ENCODE data around the gene CAMTA1.

The CAMTA1 gene

DNA sequence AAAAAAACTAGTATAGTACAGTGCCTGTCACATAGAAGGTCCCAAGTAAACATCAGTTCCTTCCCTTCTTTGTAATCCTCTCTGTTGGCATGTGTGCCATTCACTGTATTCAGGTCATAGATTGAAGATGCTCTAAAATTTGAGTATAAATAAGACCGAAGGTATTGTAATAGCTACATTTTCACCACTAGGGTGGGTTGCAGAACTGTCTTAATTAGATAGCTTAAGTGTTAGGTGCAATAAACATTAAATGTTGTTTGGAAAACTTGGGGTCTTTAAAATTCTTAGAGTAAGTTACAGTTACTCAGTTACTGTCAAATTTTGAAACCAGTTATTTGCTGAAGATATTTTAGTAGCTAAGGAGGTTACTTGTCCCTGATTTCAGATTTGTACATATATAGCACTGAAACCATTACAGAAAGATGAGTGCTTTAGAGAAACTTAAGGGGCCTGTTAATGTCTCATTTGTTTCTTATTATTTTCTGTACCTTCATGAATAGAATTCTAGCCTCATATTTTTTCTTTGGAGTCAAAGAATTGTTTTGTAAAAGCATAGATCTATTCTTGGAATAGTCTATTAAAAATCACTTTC lies 1023.1 kb downstream of the CAMTA1 start:
- no peak for DNase-seq

DNA sequence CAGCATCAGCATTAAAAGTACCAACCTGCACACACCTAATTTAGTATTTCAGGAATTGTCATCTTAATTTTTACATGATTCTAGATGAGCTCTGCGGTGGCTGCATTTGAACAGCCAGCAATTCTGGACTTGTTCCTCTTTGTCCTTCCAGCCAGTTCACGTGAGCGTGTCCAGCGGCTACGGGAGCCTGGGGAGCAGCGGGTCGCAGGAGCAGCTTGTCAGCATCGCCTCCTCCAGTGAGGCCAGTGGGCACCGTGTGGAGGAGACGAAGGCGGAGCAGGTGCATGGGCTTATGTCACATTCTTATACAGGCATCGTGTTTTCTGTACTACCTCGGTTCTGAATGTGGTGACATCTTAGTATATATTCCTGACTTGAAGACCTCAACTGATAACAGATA lies 1024.5 kb downstream of the CAMTA1 start:
- no peak for DNase-seq

DNA sequence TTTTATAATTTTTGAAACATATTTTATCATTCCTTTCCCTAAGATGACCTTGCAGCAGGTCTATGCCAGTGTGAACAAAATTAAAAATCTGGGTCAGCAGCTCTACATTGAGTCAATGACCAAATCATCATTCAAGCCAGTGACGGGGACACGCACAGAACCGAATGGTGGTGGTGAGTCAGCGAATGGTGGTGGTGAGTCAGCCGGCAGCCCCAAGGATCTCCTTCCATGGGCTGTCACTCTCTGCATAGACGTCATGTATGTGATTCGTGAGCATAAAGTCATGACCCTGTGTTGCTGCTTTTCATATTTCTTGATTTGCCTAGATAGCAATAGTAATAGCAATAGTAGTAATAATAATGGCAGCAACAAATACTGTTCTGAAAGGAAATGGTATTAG lies 1025.1 kb downstream of the CAMTA1 start:
- DNase-seq: peak in 5 of 56 donors; percentile 3 to 30 (median 9)

DNA sequence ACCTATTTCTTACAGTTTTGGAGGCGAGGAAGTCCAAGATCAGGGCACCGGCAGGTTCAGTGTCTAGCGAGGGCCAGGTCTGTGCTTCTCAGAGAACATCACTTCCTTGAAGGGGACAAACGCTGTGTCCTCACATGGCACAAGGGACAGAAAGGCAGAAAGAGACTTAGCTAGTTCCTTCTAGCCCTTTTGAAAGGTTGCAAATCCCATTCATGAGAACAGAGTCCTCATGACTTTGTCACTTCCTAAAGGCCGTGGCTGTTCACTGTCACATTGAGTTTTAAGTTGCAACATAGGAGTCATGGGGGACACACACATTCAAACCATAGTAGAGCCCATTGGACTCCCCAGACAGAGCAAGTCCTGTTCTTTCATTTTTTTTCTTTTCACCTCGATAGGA lies 1026.2 kb downstream of the CAMTA1 start:
- DNase-seq: no peak

DNA sequence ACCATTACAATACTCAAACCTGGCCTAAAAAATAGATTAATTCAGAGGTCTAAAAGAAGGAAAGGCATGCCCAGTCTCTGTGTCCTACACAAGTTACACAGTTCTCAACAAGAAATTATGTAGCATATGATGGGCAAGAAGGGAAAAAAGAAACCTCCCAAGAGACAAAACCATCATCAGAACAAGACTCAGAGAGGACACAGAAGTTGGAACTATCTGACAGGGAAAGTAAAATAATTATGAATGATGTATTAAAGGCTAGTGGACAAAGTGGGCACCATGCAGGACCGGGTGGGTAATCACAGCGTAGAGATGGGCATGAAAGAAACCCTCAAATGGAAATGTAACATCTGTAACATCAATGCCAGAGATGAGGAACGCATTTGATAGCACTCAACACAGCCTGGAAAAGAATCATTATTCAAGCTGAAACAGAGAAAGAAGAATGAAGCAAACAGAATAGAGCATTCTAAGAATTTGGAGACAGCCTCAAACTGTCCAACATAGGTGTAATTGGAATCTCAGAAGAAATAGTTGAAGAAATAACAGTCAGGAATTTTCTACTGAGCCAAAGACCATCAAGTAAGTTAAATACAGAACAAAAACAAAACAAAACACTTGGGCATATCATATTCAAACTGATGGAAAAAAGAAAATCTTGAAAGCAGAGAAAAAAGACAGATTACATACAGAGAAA lies 1028.6 kb downstream of the CAMTA1 start:
- no peak for DNase-seq

All from nucleus accumbens (tissue), 56 donors.